D721Med (cell line): ENCODE results near the gene KCNIP3.
"Not testable (repeated sequence)": the region's sequence is repeated elsewhere in the genome, so short reads cannot be mapped to it uniquely, and the experiment has no call there.

Experiments
- DNase-seq: peaks from one replicate; pipeline ENCODE4 v3.0.0; 2011; ENCODE audit warnings: low spot score; ENCODE audit not compliant: insufficient read length
- FAIRE-seq: peaks from 2 replicates; lab custom pipeline; 2011; peaks lifted over from hg19 to GRCh38; lab: Jason Lieb, UNC
- CTCF ChIP-seq: IDR thresholded peaks from 2 replicates; pipeline ENCODE4 v1.5.1; 2012; ENCODE audit warnings: mild to moderate bottlenecking, control low read depth; ENCODE audit not compliant: insufficient read depth; ENCODE audit errors: missing control alignments

The KCNIP3 gene

GRCh38 chr2:95353055-95353575, 56.0 kb downstream of the KCNIP3 start:
- no peak for FAIRE-seq
- TF ChIP-seq CTCF: no peak

GRCh38 chr2:95353613-95354468, 56.7 kb downstream of the KCNIP3 start:
- FAIRE-seq (no peak), DNase-seq (no peak)
- TF ChIP-seq CTCF: no peak

More at GRCh38 chr2:95353055-95353575, 56.0 kb downstream of the KCNIP3 start:
- DNase-seq: no peak

GRCh38 chr2:95354469-95354901, 57.3 kb downstream of the KCNIP3 start:
- DNase-seq (no peak), FAIRE-seq (no peak)
- no peak for TF ChIP-seq CTCF

GRCh38 chr2:95354925-95355324, 57.8 kb downstream of the KCNIP3 start:
- no peak for TF ChIP-seq CTCF
- FAIRE-seq (no peak), DNase-seq (no peak)

- not testable (repeated sequence) for DNase-seq, FAIRE-seq
Measured at GRCh38 chr2:95355486-95355885, 58.3 kb downstream of the KCNIP3 start.

GRCh38 chr2:95356821-95357700, 59.9 kb downstream of the KCNIP3 start:
- TF ChIP-seq CTCF: no peak

GRCh38 chr2:95357717-95358280, 60.7 kb downstream of the KCNIP3 start:
- no peak for DNase-seq
- no peak for FAIRE-seq
- no peak for TF ChIP-seq CTCF

More at GRCh38 chr2:95356821-95357700, 59.9 kb downstream of the KCNIP3 start:
- FAIRE-seq (no peak), DNase-seq (no peak)
